ENCODE measurements around the gene IFI27.

Gene IFI27

DNA sequence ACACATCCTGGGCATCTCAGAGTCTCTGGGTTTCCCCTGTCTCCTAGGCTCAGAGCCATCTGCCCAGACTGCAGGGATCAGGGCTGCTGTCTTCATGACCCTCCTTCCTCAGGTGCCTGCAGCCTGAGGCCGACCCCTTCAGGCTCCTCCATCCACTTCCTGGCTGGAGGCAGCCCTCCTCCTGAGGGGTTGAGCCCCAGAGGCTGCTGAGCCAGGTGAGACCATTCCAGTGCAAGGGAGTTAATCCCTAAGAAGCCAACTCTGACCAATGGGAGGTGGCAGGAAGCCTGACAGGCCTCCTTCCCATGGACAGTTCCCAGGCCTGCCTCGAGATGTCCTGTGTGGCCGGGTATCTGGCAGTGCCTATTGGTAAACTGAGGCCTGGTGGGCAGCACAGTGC, 55.2 kb downstream of the IFI27 start:
- Histone ChIP-seq H3K4me1 (ENCODE audit: control extremely low read depth in 1 of 4, control insufficient read depth in 4 of 4, insufficient read depth in 4 of 4, low read length in 3 of 4) (peaks cover 8 to 42% (median 24%) of the 10 kb centered on the region in 4 experiments), H3K27ac (ENCODE audit: insufficient read depth in 1 of 2, low read depth in 1 of 2, low read length in 2 of 2, poor library complexity in 1 of 2, severe bottlenecking in 2 of 2) (no peak overlapping the region)
- POLR2A ChIA-PET = no interaction called here

More for the DNA sequence above, 55.2 kb downstream of the IFI27 start:
- H3K4me3 ChIP-seq (ENCODE audit: control insufficient read depth in 1 of 7, extremely low read depth in 1 of 7, insufficient read depth in 4 of 7, low read depth in 2 of 7, low read length in 6 of 7) = no peak overlapping the region
- H3K9me3 ChIP-seq (ENCODE audit: control extremely low read depth in 1 of 5, control insufficient read depth in 4 of 5, insufficient read depth in 2 of 5, low read depth in 1 of 5, low read length in 4 of 5) = no peaks in the 10 kb centered on the region
- CTCF ChIA-PET = interaction anchor here (3.1 kb wide), 1 partner anchor 29 kb away, joined by 11 read pairs; no protein-coding TSS in a partner anchor
- H3K36me3 ChIP-seq (ENCODE audit: control insufficient read depth in 4 of 4, insufficient read depth in 4 of 4, low read length in 3 of 4) = no peaks in the 10 kb centered on the region
- peaks cover 0 to 3% (median 2%) of the 10 kb centered on the region in 5 experiments for H3K27me3 ChIP-seq (replicated peaks in 2 of 5; ENCODE audit: control insufficient read depth in 4 of 5, insufficient read depth in 5 of 5, low read length in 4 of 5)
- no peak for DNase-seq
- 100% methylated on average over 3 of the region's 3 CpGs for WGBS (ENCODE audit: insufficient coverage)

Measured in common myeloid progenitor, CD34-positive (primary cell).